Epidermal melanocyte (primary cell): ENCODE data around the gene DDX54.
"Not testable (repeated sequence)": the region's sequence is repeated elsewhere in the genome, so short reads cannot be mapped to it uniquely, and the experiment has no call there.

ENCODE experiments used
- DNase-seq: peaks from one replicate; pipeline ENCODE4 v3.0.0; 2011; ENCODE audit warnings: low spot score; ENCODE audit not compliant: insufficient read length

Gene DDX54

DNA sequence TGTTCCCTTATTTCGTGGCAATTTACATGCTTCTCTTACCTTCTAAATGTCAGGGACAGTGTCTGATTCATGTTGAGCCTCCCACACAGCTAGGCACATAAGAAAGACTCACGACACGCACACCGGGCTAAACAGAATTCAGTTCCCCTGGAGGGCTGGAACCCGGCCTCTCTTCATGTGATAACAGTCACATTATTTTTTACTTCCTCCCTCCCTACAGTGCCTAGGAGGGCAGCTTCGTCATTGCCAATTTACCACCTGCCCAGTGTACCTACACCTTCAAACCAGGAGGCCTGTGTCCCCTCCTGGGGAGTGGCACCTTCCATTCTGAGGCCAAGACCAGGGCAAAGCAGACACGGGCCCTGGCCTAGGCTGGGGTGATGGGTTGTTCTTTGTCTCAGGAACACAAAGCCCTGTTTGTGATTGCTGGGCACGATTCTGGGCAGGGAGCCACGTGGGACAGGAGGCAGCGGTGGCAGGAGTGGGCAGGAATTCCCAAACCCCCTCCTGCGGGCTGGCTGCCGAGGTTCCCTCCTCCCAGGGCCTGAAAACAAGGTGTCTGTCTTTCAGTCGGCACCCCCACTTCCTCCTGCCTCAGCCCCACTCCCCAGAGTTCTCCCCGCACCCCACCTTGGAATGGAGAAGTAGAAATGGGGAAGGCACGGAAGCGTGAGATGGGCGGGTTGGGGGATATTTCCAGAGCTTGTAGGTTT is 42.9 kb downstream of the DDX54 start:
- no peak for DNase-seq

DNA sequence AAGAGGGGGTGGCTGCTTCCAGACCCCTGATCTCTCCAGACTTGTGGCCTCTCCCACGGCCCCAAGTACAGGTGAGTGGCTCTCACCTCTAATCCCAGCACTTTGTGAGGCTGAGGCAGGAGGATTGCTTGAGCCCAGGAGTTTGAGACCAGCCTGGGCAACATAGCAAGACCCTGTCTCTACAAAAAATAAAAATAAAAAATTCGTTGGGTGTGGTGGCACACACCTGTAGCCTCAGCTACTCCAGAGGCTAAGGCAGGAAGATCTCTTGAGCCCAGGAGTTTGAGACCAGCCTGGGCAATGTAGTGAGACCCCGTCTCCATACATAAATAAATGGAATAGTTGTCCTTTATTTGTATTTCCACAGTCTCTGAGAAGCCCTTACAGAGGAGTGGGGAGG is 43.6 kb downstream of the DDX54 start:
- not testable (repeated sequence) for DNase-seq

DNA sequence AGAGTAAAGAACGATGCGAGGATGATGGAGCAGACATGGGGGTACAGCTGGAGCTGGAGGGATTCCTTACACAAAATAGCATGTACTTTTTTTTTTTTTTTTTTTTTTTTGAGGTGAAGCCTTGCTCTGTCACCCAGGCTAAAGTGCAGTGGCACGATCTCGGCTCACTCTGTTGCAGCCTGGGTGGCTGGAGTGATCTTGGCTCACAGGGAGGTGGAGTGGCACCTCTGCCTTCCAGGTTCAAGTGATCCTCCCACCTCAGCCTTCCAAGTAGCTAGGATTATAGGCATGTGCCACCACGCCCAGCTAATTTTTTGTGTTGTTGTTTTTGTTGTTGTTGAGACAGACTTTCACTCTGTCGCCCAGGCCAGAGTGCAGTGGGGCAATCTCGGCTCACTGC is 44.6 kb downstream of the DDX54 start:
- no peak for DNase-seq

DNA sequence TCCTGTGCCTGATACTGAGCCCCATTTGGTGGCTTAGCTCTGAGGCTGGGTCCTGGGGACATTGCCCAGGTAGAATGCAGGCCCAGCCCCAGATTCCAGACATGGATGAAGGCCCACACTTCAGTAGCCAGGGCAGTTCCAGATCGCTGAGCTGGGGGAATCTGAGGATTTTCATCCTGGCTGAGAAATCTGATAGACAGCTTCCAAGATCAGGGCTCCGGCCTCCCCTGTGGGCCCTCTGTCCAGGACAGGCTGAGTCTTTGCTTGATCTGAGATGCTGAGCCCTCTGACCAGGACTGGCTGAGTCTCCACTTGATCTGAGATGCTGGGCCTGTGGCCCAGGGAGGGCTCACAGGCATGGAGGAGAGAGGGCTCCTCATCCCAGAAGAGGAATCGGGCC is 46.5 kb downstream of the DDX54 start:
- DNase-seq, result no peak

DNA sequence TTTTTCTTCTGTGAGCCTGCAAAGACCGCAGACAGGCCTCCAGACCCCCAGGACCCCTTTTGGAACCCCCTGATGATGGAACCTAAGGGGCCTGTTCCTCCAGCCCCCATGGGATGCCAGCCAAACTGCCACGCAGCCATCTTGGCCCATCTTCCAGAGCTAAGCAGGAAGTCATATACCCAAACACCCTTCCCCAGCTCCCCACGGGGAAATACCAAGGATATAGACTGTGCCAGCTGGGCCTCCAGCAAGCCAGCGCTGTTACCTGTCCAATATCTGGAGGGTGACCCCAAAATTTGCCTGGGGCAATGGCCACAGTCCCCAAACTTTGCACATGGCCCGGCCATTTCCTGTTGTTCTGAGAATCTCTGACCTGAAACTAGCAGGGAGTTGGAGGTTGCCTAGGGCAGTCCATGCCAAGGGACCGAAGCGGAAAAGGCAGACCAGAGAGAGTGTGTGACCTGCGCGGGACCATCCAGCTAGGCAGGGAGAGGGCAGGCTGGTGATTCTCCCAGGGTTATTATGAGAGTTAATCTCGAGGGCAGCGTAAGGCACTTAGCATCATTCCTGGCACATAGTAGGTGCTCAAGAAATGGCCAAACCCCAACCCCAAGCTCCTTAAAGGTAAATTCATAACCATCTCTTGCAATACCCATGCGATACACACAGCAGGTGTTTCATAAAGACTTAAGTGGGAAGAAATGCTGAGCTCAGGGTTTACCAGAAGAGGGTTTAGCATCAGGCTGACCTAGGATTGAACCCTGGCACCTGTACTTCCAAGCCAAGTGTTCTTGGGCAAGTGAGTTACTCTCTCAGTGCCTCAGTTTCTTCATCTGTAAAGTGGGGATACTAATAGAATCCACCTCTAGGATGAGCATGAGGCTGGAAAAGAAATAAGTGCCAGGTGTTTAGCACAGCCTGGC is 47.2 kb downstream of the DDX54 start:
- DNase-seq, result no peak

DNA sequence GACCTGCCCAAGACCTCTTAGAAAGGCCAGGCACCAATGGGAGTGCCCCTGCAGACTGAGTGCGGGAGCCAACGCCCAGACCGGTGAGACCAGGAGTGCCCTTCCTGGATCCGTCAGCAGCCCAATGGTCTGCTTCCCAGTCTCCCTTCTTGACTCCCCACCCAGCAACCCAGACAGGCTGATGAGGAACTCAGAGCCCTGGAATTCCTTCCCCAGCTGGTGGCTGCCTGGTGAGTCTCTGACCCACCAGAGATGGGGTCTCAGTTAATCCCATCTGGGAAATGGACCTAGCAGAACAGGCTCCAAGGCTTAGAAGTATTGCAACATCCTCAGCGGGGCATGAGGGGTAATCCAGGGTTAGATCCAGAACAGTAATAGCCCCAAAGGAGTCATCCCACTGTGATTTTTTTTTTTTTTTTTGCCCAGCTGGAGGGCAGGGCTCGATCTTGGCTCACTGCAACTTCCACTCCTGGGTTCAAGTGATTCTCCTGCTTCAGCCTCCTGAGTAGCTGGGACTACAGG is 48.2 kb downstream of the DDX54 start:
- DNase-seq, result no peak

DNA sequence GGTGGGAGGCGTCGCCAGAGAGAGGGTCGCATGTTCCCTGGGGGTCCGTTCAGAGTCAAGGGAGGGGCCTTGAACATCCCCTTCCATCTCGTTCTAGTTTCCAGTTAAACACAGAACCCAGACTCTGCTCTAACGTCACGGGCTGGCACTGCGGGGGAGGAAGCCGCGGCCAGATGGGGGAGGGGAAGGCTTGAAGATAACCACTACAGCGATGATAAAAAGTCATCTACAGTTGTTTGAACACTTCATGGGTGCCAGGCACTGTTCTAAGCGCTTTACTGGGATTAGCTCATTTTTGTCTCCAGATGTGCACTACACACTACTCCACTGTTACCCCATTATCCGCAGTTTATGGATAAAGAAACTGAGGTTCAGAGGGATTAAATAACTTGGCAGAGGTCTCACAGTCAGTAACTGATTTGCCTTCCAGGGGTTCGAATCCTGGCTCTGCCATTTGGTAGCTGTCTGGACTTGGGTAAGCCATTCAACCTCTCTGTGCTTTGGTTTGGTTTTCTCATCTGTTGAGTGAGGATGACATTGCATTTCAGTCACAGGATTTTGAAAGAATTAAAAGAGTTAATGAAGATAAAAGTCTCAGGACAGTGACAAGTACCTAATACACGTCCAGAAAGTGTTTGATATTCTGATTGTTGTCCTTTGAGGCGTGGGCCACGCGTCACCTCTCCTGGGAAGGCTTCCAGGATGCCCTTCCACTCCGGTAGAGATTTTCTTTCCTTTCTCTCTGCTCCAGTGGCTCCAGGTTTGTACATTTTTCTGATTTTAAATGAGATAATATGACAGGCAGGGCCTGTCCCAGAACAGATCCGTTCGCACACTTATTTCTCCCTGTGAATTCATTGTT is 48.9 kb downstream of the DDX54 start:
- DNase-seq, result no peak

DNA sequence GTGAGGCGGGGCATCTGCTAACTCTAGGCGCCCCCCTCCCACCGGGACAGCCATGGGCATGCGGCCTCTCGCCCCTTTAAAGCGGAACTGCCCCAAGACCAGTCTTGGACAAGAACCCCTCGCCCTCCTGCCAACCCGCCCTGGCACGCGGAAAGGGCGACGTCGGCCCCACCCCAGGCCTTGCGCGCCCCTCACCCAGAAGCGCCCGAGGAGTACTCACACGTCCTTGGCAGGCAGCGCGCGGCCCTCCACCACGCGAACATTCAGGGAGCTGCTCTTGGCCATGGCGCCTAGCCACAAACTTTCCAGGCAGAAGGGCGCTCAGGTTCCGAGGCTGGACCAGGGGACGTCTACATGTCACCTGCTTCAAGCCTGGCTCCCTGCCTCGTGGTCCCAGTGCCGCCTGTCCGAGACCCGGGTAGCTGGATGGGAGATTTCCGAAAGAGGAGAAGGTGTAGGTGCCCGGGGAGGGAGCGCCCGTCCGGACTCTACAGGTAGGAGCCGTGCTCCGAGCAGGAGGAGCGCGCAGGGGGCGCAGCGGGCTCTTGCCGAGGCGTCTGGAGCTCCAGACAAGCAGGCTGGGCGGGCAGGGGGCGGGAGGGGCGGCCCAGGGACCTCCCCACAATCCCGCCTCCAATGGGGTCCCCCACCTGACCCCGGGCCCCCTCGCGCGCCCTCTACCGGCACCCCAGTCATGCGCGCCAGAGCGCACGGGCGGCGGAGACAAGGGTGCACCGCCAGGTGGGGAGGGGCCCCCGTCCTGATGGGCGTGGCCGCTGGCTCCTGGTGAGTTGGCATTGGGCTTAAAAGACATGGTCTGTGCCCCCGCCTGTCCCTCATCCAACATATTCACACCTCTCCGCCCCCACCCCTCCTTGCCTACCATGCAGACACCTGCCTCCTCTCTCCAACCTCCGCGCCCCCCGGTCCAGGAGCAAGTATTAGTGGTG is 49.8 kb downstream of the DDX54 start, which contains the start of gene RASAL1:
RASAL1 (minus strand) TSS at position 584 of the 950 bp plus-strand sequence; CDS start at position 285, 299 bp downstream.
- no peak for DNase-seq

DNA sequence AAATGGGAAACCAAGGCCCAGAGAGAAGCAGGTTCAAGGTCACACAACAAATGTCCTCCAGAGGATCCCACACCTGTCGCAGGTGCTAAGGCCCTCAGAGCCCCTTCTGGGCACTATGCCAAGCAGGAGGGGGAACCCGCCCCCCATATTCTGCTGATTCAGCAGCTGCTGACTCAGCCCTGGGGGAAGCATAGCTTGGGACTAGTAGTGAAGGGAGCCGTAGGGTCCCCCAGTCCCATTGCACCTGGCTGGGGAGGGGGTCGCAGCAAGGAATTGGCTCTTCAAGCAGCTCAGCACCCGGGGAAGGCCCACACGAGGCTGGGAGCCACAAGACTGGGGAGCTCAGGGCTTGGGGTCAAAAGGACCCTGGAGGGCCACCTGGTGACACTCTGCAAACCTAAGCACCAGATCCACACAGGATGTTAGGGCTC is 50.7 kb downstream of the DDX54 start:
- DNase-seq, result no peak

DNA sequence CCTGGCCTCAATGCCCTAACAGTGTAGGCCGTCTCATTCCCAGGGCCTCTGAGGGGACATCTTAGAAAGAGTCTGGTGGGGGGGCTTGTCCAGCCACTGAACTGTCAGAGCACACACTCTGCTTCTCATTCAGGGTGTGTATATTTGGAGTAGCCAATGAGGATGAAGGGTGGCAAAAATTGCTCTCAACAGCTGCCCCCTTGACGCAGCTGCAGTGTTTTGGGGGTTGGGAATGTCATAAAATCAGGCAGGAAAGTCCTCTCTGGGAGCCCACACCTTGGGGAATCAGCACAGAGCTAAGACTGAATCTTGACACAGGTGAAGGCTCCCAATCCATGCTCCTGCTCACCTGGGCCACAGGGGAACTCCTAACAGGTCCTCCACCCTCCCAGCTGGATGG is 51.2 kb downstream of the DDX54 start:
- DNase-seq, result no peak

DNA sequence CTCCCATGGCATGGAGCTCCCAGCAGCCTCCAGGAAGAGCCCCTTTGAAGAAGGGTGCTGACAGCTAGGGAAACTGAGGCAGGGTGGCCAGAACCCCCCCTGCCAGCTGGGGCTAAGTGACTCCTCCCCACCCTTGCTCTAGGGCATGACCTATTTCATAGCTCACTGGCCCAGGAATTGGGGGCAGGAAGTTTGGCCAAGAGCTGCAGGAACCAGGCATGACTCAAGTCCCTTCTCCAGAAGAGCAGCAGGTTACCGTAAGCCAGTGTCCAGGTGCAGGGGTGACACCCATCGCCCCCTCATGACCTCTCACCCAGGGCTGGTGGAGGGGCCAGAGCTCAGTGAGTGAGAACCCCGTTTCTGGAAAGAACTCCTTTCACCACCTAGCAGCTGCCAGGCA is 51.6 kb downstream of the DDX54 start:
- DNase-seq, result no peak

DNA sequence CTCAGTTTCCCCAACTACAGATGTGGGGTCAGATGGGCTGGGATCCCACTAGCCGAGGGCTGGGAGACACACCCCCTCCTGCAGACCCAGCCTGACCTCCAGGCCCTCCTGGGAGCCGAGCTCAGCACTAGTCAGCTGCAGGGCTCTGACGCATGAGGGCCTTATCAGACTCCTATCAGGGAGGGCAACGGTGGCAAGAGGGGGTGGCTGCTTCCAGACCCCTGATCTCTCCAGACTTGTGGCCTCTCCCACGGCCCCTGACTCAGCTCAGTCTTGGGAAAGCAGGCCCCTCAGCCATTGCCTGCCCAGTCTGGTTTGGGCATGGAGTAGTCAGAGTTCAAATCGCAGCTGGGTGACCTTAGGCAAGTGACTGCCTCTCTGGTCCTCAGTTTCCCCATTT is 52.2 kb downstream of the DDX54 start:
- no peak for DNase-seq

DNA sequence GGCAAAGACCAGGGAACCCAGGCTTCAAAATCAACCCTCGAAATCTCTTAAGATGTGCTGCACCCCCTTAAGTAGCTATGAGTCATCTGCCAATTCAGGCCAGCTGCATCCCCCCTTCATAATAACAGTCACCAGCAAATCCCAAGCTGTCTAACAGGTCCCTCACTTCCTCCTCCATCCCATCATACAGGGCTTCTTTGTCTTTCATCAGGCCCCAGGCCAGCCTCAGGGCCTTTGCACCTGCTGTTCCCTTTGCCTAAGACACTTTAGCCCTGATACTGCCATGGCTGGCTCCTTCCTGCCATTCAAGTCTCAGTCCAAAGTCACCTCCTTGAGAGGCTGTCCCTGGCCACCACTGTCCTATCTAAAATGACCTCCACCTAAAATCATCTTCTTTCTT is 53.7 kb downstream of the DDX54 start:
- no peak for DNase-seq

DNA sequence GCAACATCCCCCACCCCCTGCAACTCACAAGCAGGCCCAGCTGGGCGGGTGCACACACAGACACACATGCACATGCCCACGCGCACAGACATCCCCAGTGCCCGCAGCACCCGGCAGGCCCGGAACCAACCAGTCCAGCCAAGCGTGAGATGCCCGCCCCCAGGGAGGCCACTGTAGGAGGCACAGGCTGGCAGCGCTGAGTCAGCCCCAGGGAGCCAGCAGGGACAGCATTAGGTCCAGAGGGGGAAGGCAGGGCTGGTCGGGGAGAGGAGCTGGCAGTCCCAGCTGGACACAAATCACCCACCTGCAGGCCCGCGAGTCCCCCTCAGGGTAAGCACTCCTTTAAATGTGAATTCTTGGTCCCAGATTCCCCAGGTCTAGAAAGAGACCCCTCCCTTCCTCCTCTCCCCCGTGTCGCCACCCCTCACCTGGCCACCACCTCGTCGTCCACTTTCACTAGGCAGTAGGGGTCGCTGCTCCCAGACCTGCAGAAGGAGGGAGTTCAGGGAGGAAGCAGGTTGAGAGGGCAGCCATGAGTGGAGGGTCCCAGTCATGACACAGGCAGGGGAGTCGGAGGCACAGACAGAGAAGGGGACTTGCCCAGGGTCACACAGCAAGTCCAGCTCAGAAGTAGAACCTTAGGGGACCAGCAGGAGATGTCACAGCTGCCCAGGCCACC is 54.7 kb downstream of the DDX54 start:
- DNase-seq, result no peak

DNA sequence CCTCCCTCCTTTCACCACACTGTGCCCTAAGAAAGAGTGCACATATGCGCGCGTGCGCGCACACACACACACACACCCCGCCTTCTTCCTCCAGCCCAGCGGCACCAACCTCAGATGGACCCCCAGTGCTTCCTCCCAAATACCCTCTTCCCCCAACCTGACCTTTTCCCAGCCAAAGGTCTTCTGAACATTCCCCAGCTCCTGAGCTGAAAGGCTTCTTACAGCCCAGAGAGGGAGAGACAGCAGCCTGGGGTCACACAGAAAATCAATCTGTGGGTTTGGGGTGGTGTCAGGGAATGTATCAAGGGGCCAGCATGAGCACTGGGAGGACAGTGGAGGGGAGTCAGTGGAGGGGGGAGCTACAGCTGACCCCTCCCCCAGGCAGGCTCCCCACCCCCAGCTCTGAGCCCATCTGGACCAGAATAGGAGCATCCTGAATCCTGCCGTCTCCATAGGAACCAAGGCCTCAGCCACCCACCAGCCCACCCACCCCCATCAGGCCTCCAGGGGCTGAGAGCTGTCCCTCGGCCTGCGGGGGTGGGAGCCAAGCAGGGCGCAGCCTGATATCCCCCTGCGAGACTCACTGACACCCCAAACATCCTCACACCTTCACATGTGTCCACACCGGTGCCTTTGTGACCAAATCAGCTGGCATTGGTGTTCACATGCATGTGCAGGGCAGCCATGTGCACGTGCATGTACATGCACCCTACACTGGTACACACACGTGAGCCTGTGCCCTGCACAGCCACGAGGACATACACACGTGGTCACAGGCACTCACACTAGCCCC is 55.4 kb downstream of the DDX54 start:
- no peak for DNase-seq

DNA sequence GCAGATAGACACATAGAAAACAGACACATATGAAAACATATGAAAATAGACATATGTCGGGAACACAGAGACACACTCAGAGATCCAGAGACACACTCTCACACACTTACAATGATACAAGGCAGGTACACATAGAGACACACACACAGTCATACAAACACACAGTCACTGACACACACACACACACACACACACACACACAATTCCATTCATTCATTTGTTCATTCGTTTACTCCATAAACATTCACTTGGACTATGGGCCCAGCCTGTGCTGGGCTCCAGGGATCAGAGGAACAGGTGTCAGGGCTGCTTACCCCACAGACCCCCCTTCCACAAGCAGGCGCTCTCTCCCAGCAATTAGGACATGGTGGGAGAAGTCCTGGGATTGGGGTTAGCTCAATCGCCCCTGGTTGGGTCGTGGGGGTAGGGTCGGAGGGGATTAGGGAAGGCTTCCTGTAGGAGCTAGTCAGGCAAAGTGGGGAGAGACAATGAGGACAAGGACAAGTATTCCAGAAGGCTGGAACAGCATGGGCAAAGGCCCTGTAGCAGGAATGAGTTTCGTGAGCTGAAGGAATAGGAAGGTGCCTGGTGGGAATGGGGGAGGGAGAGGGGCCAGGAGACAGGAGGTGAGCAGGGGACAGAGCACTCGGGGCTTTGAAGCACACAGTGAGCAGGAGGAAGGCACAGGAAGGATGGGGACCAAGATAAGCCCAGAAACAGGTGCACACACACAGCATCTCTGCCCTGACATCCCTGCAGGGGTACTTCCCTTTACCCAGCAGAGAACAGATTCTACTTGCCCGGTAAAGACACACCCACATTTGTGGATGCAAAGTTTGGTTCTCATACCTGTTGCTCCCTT is 56.2 kb downstream of the DDX54 start:
- DNase-seq, result no peak

DNA sequence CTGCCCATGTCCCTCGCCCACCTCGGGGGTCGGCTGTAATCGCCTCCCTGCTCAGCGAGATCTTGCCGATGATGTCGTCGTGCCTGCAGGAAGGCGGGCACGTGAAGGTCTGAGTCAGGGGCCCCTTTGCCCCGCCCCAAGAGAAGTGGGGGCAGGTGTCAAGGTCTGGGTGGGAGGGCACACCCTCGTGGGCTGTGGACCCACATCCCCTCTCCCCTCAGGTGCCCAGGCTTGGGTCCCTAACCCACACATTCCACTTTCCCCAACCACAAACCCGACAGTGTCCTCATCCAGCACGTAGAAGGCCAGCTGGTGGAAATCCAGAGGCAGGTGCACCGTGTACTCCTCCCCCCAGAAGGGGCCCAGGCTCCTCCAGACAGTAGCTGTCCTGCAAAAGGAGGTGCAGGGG is 57.5 kb downstream of the DDX54 start:
- DNase-seq, result no peak
